IMR-90 (cell line): ENCODE data around the gene NPIPB4. TPM values are rescaled to one million over a fixed set of nuclear protein-coding genes. Genes with fewer than 3 reads are reported as not detected.
"Not testable (repeated sequence)": the region's sequence is repeated elsewhere in the genome, so short reads cannot be mapped to it uniquely, and the experiment has no call there.

Experiments used
- ATAC-seq: fragments of 200-7000 bp; cut with Tn5 transposase; 2 replicates; pipeline ENCODE4 v1.9.1; 2020; ENCODE audit warnings: low read depth, mild to moderate bottlenecking, moderate library complexity
- BruUV-seq: library from RNA; stranded (reverse); fragments of 400-500 nt; replicated peaks from 2 replicates; lab custom pipeline; 2021; lab: Mats Ljungman, UMichigan
- CTCF ChIA-PET: fragments of 300-600 bp; formaldehyde crosslinking; extraction: SDS; loops from one replicate; lab custom pipeline; 2021; ENCODE audit warnings: antibody characterized with exemption; lab: Yijun Ruan, JAX
- POLR2A ChIA-PET: fragments of 300-600 bp; sonication (Branson Sonifier 250); formaldehyde crosslinking; loops from one replicate; lab custom pipeline; 2022; ENCODE audit warnings: antibody characterized with exemption; ENCODE audit not compliant: unreplicated experiment; lab: Charles Lee
- DNase-seq: peaks from one replicate; pipeline ENCODE4 v3.0.0; 2013
- H2AFZ ChIP-seq: replicated peaks from 2 replicates; pipeline ENCODE3; 2013; ENCODE audit warnings: low read length, mild to moderate bottlenecking; ENCODE audit not compliant: poor library complexity
- H2AK5ac ChIP-seq: 2 replicates; pipeline ENCODE4 v1.6.1; 2013; ENCODE audit warnings: low read depth, low read length, inconsistent platforms
- H2AK9ac ChIP-seq: replicated peaks from 2 replicates; pipeline ENCODE3; 2013; ENCODE audit warnings: mild to moderate bottlenecking, low read depth, low read length, moderate library complexity; ENCODE audit not compliant: poor library complexity
- H2BK120ac ChIP-seq: 2 replicates; pipeline ENCODE4 v1.6.1; 2013; ENCODE audit warnings: low read depth, low read length, inconsistent platforms
- H2BK15ac ChIP-seq: 3 replicates; pipeline ENCODE4 v1.6.1; 2013; ENCODE audit warnings: low read depth, low read length, inconsistent platforms
- H2BK20ac ChIP-seq: 2 replicates; pipeline ENCODE4 v1.6.1; 2013; ENCODE audit warnings: low read depth, mild to moderate bottlenecking, inconsistent platforms, low read length, moderate library complexity
- H2BK5ac ChIP-seq: 2 replicates; pipeline ENCODE4 v1.6.1; 2013; ENCODE audit warnings: mild to moderate bottlenecking, low read depth, low read length, inconsistent platforms; ENCODE audit not compliant: poor library complexity, severe bottlenecking
- H3K14ac ChIP-seq: replicated peaks from 2 replicates; pipeline ENCODE4 v1.6.1; 2013; ENCODE audit warnings: low read depth, low read length, inconsistent platforms
- H3K18ac ChIP-seq: 2 replicates; pipeline ENCODE4 v1.6.1; 2013; ENCODE audit warnings: low read depth, low read length, control low read depth
- H3K23ac ChIP-seq: 2 replicates; pipeline ENCODE4 v1.6.1; 2013; ENCODE audit warnings: low read depth, low read length, inconsistent platforms
- H3K27ac ChIP-seq: 2 replicates; pipeline ENCODE4 v1.5.1; 2013; ENCODE audit warnings: mild to moderate bottlenecking, control low read depth, low read length; ENCODE audit not compliant: insufficient read depth
- H3K27me3 ChIP-seq: 2 replicates; pipeline ENCODE4 v1.6.1; 2013; ENCODE audit warnings: low read length; ENCODE audit not compliant: control insufficient read depth, insufficient read depth
- H3K36me3 ChIP-seq: 2 replicates; pipeline ENCODE4 v1.6.1; 2013; ENCODE audit warnings: low read length, mixed read lengths; ENCODE audit not compliant: control insufficient read depth, insufficient read depth
- H3K4ac ChIP-seq: 2 replicates; pipeline ENCODE4 v1.6.1; 2013; ENCODE audit warnings: low read depth, low read length, inconsistent platforms
- H3K4me1 ChIP-seq: 2 replicates; pipeline ENCODE4 v1.6.1; 2013; ENCODE audit warnings: low read length, mixed read lengths; ENCODE audit not compliant: control insufficient read depth, insufficient read depth
- H3K4me2 ChIP-seq: 2 replicates; pipeline ENCODE4 v1.6.1; 2013; ENCODE audit warnings: low read depth, mild to moderate bottlenecking, control low read depth, low read length, moderate library complexity
- H3K4me3 ChIP-seq: 2 replicates; pipeline ENCODE4 v1.5.1; 2013; ENCODE audit warnings: low read depth, mild to moderate bottlenecking, control low read depth, low read length, moderate library complexity; ENCODE audit not compliant: insufficient read depth
- H3K56ac ChIP-seq: 2 replicates; pipeline ENCODE4 v1.6.1; 2013; ENCODE audit warnings: low read length, inconsistent platforms; ENCODE audit not compliant: insufficient read depth; ENCODE audit errors: extremely low read depth
- H3K79me1 ChIP-seq, 2 experiments: 2 replicates each; pipeline ENCODE4 v1.6.1; 2013; ENCODE audit warnings: low read length in 2 of 2, inconsistent platforms in 1 of 2, low read depth in 1 of 2
- H3K9ac ChIP-seq: 2 replicates; pipeline ENCODE4 v1.6.1; 2013; ENCODE audit warnings: low read depth, low read length, control low read depth
- H3K9me1 ChIP-seq: 2 replicates; pipeline ENCODE4 v1.6.1; 2013; ENCODE audit warnings: low read length, inconsistent platforms; ENCODE audit not compliant: insufficient read depth
- H3K9me3 ChIP-seq: 2 replicates; pipeline ENCODE4 v1.6.1; 2013; ENCODE audit warnings: low read length; ENCODE audit not compliant: control insufficient read depth, insufficient read depth
- H4K20me1 ChIP-seq: 2 replicates; pipeline ENCODE4 v1.6.1; 2013; ENCODE audit warnings: low read length, inconsistent platforms; ENCODE audit not compliant: insufficient read depth
- H4K5ac ChIP-seq: 2 replicates; pipeline ENCODE4 v1.6.1; 2013; ENCODE audit warnings: mild to moderate bottlenecking, low read depth, low read length, control low read depth
- H4K8ac ChIP-seq, 2 experiments: 2 replicates each; pipeline ENCODE4 v1.6.1; 2013; ENCODE audit warnings: low read depth in 2 of 2, low read length in 2 of 2, control low read depth in 1 of 2, inconsistent platforms in 1 of 2
- H4K91ac ChIP-seq: 2 replicates; pipeline ENCODE4 v1.6.1; 2013; ENCODE audit warnings: low read depth, low read length, inconsistent platforms; ENCODE audit not compliant: insufficient read depth
- WGBS, 2 experiments: methylation state at CpG; one replicate each; pipeline versions ENCODE4 v1.1.5 to v1.1.7; 2013; ENCODE audit warnings: missing lambda C conversion rate in 2 of 2; ENCODE audit not compliant: insufficient read length in 1 of 2; ENCODE audit errors: extremely low coverage in 2 of 2; 5-methylcytosine and 5-hydroxymethylcytosine counted together
- dilution Hi-C: fragments of 300-500 bp; cut with HindIII; formaldehyde crosslinking; loops from one replicate; pipeline ENCODE4 v1.14.3; 2018; ENCODE audit warnings: low sequenced_read_pairs; ENCODE audit not compliant: unreplicated experiment
- in situ Hi-C: fragments of 300-500 bp; cut with MboI; formaldehyde crosslinking; loops from 3 replicates; pipeline ENCODE4 v1.14.3; 2019; ENCODE audit warnings: low sequenced_read_pairs, inconsistent platforms, mixed read lengths
- intact Hi-C: fragments of 100-400 bp; cut with micrococcal nuclease; formaldehyde crosslinking; loops from 2 replicates; pipeline ENCODE4 v1.10.0; 2022
- polyA plus RNA-seq, 3 experiments: library from polyadenylated mRNA; depleted of rRNA; stranded (reverse); fragments of >200 nt; gene quantifications; 2 replicates each; pipeline ENCODE4 v1.2.3, GENCODE V29; 2012; ENCODE audit warnings: low replicate concordance in 1 of 3
- total RNA-seq: library from RNA; depleted of rRNA; stranded (reverse); fragments of >200 nt; gene quantifications from 2 replicates; pipeline ENCODE4 v1.2.3, GENCODE V29; 2012

Gene NPIPB4
- total and polyA plus RNA-seq, 2 of the 4 experiments (the other 2 are of a cell fraction), result 13.3 to 28.3 TPM

GRCh38 chr16:21836334-21836733, 21.2 kb downstream of the NPIPB4 start:
- H2BK15ac ChIP-seq, intact Hi-C loops, H3K56ac ChIP-seq, H3K9me3 ChIP-seq, DNase-seq, H4K8ac ChIP-seq, H2AFZ ChIP-seq, H3K4me3 ChIP-seq, H4K20me1 ChIP-seq, H3K27me3 ChIP-seq, H3K9ac ChIP-seq, H2AK9ac ChIP-seq, H3K79me1 ChIP-seq, H3K18ac ChIP-seq, H3K9me1 ChIP-seq, H3K14ac ChIP-seq, H2BK5ac ChIP-seq, H3K23ac ChIP-seq, H3K4ac ChIP-seq, CTCF ChIA-PET, H3K4me1 ChIP-seq, dilution Hi-C loops, H3K36me3 ChIP-seq, H3K4me2 ChIP-seq, H4K91ac ChIP-seq, POLR2A ChIA-PET, H2BK120ac ChIP-seq, H2BK20ac ChIP-seq, H2AK5ac ChIP-seq, H4K5ac ChIP-seq, in situ Hi-C loops, H3K27ac ChIP-seq, ATAC-seq, BruUV-seq: not testable (repeated sequence)
- no CpG with 5 or more reads among the region's 18 CpGs for WGBS, 2 experiments

- H3K9ac ChIP-seq, dilution Hi-C loops, H2BK5ac ChIP-seq, H3K27ac ChIP-seq, H3K18ac ChIP-seq, POLR2A ChIA-PET, intact Hi-C loops, H3K9me3 ChIP-seq, H2AK9ac ChIP-seq, H3K4me1 ChIP-seq, in situ Hi-C loops, H4K8ac ChIP-seq, H2BK20ac ChIP-seq, H4K20me1 ChIP-seq, H2BK15ac ChIP-seq, H3K23ac ChIP-seq, H3K56ac ChIP-seq, DNase-seq, H2AFZ ChIP-seq, H2BK120ac ChIP-seq, CTCF ChIA-PET, H4K91ac ChIP-seq, H3K27me3 ChIP-seq, H4K5ac ChIP-seq, H3K4me2 ChIP-seq, ATAC-seq, H3K4ac ChIP-seq, H2AK5ac ChIP-seq, H3K14ac ChIP-seq, H3K9me1 ChIP-seq, H3K4me3 ChIP-seq, H3K36me3 ChIP-seq, H3K79me1 ChIP-seq: not testable (repeated sequence)
- WGBS, 2 experiments, result no CpG with 5 or more reads among the region's 24 CpGs
- BruUV-seq, result TSS peak; percentile 98
Measured at GRCh38 chr16:21835747-21836146, 21.8 kb downstream of the NPIPB4 start.
